Superior temporal gyrus (tissue), 1 donor: ENCODE data around the gene SNAP25.

ENCODE experiments used
- DNase-seq: peaks from one replicate; pipeline ENCODE4 v3.0.0-alpha.2; 2016; ENCODE audit errors: extremely low spot score

SNAP25 gene

DNA sequence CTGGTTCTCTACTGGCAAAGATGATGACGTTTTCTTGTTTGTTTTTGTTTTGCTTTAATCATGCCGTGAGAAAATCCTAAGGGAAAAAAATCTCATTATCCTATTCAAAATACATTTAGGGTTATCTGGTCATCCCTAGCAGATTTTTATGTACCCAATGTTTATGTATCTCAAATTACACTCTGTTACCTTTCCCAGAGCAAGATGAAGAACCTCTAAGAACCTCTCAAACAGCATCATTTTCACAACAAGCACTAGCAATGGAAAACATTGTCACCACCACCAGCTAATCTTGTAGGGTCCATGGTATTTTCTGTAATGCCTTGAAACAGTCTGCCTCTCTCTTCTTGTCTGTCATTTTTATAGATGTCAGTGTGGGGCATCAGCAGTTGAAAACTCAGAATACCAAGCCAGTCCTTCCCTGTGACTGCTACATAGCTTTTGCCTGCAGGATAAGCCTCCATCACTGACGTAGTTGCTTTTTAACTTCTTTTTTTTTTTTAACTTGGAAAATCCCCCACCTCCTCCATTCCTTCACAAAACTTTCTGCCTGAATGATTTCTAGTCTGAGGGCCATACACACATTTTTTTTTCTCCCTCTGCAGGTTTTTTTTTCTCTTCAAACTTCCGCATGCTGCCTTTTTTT is 2.4 kb upstream of the SNAP25 start:
- DNase-seq, result peak; percentile 68

DNA sequence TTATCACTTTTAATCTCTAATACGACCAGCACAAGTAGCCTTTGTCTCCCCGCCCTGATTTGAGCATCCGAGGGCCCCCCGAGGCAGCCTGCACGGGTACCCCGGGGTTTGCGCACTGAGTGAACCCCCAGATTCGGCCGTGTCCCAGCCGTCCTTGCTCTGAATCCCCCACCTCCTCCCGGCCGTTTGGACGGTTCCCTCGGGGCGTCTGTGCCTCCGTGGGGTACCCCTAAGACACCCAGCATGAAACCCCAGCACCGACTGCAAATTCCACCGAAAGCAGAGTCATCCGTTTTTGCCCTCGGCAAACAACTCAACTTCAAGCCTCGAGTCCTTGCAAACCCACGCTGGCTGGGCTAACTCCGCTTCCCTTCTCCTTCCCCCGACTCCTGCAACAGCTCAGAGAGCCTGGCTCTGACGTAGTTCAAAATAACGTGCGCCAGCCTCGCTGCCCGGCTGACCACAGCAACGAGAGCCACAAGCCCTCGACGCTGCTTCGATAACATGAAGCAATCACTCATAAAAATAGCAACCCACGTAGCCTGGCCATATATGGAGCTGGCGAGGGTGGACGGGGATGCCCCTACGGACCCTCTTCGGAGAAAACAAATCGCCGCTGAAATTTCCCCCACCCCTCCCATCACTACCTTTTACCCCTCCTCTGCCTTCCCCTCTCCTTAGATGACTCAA is 764 bp upstream of the SNAP25 start:
- DNase-seq, result peak; percentile 84

DNA sequence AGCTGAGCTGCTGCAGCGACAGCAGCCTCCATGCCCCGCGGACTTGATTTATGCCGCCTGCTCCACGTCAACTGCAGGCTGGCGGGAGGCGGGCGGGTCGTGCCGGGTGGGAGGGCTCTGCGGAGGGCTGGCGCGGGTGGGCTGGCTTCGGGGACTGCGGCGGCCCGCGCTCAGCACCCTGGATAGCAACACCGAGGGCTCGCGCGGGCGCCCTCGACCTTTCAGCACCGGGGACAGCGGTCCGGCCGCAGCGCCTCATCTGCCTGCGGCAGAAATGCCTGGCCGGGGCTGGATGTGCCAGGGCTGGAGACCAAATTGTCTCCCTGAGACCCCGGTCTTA is 792 bp downstream of the SNAP25 start:
- DNase-seq, result peak; percentile 80

DNA sequence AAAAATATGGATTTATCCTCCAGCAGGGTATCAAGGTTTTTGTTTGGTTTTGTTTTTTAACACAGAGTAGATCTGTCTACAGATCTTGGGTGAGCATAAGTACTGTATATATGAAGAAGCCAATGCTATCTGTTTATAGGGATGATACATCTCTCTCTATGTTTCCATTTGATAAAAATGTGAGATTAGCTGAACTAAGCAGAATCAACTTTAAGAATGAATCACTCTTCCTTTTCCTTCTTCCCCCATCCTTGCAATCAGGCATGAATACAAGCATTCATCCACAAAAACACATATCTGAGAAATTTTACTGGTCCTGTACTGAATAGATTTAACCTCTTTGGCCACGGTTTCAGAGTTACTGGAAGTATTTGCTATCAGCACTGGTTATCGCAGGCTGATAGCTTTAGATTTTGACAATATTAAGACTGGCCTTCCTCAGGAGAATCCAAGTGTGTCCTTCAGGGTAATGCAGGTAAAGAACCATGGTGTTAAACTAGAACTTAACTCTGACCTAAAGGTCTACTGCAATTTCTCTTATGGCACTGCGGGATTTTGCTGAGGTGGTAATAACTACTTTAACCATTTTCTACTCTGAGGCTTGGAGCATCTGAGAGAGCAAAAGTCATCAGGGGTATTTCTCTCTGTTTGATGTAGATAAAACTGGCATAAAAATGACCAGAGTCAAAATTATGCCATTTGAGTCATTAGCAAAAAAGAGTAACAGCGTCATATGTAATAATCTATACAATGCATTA is 1.5 kb downstream of the SNAP25 start:
- DNase-seq, result peak; percentile 35

DNA sequence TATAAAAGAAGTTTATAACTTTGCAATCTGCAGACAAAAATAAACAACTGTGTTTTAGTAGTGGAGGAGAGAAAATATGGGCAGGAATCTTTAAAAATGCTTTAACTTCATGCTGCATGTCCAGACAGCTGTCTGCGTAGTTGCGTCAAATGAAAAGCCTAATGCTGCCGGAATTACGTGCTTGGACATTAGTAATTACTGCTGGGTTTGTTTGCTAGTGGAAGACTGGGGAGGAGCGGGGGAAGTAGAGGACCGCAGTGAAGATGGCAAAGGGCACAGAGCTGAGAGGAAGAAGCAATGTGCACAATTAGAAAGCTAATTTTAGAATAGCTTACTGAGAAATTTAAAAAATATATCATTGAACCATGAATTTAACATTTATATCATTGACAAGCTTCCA is 2.4 kb downstream of the SNAP25 start:
- no peak for DNase-seq

DNA sequence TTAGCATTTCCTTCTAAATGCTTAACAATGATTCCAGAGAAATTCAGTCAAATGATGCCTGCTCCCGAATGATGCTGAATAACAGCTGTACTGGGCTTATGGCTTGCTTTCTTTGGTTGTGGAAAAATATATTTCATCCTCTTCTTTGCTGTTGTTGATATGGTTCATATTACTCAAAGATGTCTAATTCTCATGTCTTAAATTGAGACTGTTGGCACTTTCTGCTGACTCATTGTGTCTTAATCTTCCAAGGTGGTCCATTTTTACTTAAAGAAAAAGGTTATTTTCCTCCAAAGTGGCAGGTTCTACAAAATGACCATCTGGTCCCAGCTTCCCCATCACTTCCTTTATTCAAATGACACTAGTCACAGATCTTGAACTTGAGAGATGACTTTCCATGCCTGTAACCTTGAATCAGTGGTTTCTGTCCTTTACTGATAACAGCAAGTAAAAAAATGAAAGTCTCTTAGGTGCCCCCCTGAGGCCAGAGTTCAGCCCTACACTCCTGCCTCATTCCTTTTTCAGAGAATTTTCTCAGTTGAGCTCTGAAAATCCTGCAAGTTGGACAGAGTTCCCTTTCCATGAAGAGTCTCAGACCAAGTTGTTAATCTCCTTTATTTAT is 6.9 kb downstream of the SNAP25 start:
- no peak for DNase-seq

DNA sequence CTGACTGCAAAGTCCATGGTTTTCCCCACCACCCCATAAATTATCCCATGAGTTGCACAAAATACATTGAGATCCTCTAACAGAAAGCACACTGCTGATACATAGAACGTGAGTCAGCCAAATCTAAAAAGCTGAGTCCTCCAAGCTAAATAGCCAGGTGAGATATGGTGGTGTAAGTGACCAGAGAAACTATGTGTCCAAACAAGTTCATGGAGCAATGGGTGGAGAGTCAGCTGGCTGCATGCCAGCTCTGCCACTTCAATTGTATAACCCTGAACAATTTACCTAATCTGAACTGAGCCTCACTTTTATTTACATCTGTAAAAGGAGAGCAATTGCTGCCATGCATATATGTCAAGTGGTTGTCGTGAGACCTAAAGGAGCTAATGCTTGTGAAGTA is 9.7 kb downstream of the SNAP25 start:
- no peak for DNase-seq

DNA sequence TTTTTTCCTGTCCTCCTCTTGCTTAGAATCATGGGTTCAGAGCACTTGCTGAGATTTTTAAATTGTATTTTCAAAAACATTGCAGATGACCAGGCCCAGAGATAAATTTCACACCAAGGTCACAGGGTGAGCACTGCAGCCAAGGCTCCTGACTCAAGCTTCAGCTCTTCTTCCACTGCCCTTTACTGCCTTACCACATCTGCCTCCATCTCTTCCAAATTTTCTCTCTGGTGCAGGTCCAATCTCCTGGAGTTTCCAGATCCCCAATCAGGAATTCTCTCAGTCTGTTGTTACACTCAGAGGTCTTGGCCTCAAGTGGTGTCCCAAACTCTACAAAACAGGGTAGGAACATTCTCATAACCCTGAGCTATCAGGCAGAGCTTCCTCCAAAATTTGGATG is 12.7 kb downstream of the SNAP25 start:
- no peak for DNase-seq

DNA sequence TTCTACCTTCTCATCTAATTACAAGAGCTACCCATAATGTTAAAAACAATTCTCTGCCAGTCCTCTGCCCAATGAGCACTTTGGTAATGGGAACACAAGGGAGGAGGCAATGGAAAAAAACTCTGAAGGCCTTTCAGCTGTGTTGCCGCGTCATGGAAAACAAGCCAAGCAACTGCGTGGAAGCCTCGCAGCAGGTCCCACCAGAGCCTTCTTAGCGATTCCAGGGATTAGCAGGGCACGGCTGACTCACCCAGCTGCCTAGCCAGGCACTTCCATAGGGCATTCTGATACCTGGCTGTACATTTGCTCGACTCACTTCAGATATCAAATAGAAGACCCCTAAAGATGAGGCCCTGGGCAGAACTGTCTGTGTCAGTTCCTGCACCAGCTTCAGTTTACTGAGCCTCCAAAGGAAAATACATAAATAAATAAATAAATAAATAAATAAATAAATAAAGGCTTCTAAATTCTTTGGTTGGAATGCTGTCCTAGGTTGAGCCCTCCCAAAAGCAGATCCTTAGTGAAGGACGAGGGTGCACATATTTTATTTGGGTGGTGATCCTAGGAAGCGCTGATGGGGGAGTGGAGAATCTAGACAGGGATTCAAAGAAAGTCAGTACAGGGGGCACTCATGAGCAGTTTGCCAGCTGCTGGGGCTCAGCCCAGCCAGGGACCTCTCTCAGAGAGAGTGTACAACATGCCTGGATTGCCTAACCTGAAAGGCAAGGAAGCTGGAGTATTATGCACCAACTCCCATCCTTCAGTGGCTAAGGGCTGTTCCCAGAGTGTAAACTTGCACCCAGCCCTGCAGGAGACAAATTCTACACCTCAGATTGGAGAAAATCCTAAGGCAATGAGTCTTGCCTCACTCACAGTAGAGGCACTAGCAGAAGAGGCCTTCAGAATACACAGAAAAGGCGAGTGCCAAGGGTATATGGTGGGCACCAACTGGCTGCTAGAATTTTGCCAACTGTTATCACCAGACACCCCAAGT is 18.2 kb downstream of the SNAP25 start:
- DNase-seq, result no peak

DNA sequence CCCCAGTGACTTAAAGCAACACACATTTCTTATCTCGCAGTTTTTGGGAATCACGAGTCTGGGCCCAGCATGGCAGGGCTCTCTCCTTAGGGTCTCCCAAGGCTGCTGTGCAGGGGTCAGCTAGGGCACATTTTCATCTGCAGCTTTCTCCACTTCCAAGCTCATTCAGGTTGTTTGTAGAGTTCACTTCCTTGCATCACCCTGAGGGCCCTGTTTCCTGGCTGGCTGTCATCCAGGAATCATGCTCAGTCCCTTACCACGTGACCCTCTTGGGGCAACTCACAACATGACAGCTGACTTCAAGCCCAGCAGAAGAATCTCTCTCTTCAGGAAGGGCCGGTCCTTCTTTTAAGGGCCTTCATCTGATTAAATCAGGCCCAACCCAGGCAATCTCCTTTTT is 21.3 kb downstream of the SNAP25 start:
- no peak for DNase-seq

DNA sequence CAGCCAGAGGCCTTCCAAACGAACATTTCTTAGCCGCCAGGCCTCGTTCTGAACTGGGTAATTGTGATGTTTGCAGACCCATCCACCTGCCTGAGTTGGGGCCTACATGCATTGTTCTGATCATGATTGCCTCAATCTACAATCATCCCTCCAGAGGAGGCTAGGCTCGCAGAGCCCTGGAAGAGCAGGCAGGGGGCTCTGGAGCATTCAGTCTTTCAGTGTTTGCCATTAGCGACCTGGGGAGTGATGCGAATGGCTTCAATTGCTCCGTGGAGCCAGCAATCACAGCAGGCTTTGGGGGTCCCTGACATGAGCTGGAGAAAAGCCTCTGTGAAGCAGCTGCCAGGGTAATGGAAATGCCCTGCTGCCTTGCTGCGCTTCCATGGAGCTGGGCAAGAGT is 22.0 kb downstream of the SNAP25 start:
- DNase-seq, result no peak

DNA sequence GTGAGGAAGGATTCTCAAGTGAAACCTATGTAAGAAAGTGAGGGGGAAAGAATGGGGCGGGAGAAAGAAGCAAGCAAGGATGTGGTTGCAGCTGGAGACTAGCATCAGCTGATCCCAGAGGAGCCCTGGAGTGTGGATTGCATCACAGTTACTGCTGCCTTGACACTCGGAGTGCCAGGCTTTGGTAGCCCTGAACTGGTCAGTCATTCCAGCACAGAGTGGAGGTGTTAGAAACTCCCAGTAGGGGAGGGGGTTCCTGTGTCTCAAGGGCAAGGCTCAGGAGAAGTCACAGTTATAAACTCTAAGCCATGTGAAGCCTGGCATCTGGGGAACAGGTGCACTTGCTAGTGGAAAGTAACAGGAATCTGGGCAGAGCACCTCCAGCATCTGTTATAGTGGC is 23.5 kb downstream of the SNAP25 start:
- no peak for DNase-seq

DNA sequence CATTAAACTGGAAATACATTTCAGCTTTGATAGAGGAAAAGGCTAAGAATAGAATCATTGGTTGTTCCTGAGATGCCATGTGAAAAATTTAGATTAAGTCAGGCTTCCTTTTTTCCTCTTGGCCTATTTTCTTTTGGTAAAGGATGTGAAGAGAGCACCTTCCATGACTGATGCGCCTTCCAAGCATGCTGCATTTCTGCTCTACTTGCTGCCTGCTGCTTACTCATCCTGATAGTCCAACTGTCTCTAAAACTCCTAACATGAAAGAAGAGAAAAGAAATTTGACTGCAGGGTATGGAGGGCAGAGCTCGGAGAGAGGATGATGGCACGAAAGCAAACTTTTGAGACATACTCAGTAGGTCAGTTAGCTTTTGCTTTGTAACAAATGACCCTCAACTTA is 28.8 kb downstream of the SNAP25 start:
- DNase-seq, result no peak

DNA sequence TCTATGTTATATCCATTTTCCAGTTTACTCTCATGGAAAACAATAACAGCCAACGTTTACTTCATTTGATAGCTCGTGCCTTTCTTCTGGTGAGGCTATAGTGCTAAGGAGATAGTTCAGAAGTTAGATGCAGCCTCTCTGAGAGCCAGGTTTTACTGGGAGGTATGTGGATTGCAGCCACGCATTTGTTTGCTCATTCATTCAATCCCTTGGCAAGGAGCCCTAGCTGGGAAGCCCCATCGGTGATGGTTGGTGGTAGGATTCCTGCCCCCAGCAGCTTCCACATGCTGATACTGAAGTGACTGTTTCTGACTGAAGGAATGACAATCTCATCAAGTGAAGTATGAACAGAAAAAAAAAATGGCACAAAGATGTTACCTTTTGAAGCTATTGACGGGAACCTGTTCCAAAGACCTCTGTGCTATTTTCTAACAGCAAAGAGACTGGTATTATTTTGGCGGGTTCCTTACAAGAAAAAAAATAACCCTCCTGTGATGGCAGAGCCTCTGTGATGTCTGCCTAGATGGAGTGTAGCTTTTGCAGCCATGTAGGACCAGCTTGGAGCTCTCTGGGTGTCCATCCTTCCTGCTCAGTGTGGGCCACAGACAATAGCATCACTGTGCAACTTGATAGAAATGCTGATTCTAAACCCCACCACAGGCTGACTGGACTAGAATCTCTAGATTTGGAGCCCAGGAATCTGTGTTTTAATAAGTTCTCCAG is 30.6 kb downstream of the SNAP25 start:
- no peak for DNase-seq

DNA sequence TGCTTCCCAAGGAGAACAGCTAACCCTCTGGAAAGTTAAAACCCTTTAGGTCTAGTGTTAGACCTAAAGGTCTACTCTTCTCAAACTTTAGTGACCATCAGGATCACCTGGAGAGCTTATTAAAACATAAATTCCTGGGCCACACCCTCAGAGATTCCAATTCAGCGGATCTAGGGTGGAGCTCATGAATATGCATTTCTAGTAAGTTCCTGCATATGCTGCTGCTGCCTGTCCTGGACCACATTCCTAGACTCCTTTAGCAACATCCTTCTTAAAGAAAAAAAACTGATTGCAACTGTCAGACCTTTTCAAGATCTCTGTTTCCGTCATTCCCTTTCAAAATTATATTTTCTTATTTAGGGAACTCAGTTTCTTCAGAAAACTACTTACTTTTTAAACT is 31.2 kb downstream of the SNAP25 start:
- no peak for DNase-seq

DNA sequence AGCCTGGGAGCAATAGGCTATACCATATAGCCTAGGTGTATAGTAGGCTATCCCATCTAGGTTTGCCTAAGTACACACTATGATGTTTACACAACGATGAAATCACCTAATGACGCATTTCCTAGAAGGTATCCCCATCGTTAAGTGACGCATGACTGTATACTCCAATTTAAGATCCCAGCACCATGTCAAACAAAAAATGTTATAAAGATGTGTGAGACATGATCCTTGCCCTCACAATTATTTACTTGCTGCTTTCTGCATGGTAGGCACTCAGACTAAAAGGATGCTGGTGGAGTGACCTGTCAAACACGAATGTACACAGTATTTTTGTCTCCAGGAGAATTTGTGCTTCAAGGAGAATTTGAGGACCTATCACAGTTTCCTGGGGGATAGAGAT is 32.3 kb downstream of the SNAP25 start:
- no peak for DNase-seq

DNA sequence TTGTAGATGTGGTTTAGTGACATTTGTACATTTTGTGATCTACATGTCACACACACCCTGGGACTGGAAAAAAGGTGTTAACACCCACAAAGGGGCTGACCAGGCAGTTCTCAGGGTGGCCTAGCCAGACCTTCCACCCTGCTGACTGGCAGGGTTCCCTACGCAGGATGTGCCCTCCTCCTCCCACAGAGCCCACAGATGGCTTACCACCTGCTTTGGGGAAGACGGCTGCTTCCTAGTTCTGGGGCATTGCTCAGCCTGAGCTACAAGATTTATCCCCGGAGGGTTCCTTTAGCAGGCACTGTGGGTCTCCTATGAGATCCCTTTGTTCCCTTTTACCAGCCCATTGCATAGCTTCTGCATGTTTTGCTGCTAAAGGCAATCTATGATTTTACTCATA is 35.1 kb downstream of the SNAP25 start:
- DNase-seq, result no peak

DNA sequence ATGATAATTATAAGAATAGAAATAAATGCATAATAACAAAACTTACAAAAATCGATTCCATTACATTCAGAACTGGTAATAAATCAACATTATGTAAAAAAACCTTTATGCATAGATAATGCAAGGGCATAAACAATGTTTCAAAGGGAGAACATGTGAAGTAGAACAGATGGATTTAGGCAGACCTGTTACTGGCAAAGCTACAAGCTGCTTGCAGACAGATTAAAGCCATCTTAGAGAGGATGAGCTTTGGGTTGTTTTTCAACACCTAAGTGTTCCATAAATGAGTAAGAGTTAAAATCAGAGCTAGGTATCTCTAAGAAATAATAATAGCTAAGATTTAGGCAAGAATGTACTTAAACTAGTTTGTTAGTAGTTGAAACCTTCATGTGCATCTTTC is 37.2 kb downstream of the SNAP25 start:
- no peak for DNase-seq

DNA sequence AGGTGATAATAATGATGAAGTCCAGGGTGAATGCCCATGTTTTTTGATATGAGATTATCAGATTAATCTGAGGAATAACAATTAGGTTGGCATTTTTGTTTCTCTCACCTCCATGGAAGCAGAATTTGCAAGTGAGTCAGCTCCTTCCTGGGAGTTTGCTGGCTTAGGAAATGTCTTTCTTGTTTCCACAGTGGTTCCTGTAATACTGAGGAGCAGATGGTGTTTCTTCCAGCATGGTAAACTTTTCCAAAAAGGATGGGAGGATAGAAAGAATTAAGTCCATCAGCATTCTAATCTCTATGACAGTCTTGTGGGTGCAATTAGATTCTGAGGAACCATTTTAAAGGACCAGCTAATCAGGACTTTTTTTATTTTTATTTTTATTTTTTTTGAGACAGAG is 40.5 kb downstream of the SNAP25 start:
- no peak for DNase-seq

DNA sequence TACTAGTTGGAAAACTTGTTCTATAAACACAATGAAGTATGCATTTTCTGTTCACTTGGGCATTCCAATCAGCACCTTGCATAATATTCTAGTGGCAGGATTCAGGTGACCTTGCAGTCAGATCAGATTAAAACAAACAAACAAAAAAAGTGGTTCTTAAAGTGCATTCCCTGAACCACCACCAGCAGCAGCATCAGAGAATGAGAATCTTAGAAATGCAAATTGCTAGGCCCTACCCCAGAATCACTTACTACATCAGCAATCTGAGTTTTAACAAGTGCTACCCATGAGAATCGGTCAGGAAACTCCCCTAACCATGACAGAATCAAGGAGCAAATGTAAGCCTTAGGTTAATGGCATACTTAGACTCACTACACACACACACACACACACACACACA is 41.7 kb downstream of the SNAP25 start:
- no peak for DNase-seq

DNA sequence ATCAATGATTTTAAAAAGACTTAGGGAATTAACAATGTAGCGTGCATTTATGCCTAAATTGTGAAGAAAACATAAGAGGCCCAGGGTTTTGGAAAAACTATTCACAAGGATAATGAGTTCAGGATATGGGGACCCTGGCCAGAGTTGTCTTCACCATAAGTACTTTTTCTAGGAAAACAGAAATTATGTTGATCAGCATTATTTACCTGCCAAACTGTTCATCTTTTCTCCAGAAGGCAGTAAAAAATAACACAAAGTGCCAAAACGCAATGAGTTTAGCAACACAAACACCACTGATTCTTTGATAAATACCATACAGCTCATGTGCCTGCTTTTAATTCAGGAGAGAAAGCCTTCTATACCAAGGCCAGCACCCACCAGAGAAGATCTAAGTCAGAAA is 43.1 kb downstream of the SNAP25 start:
- no peak for DNase-seq
